Osteoblast (primary cell): ENCODE measurements around the gene USP53. TPM values are rescaled to one million over a fixed set of nuclear protein-coding genes. Genes with fewer than 3 reads are reported as not detected.

Experiments used
- DNase-seq: peaks from one replicate; pipeline ENCODE4 v3.0.0; 2011; ENCODE audit warnings: low spot score, mixed read lengths; ENCODE audit not compliant: insufficient read length; ENCODE audit errors: missing footprints
- H2AFZ ChIP-seq: 2 replicates; pipeline ENCODE4 v1.6.0; 2011; ENCODE audit warnings: mild to moderate bottlenecking, low read length
- H3K27ac ChIP-seq: 2 replicates; pipeline ENCODE4 v1.5.1; 2011; ENCODE audit warnings: mild to moderate bottlenecking, low read depth, low read length, moderate library complexity
- H3K27me3 ChIP-seq: 2 replicates; pipeline ENCODE4 v1.6.0; 2012; ENCODE audit warnings: mild to moderate bottlenecking, control low read depth, inconsistent platforms, low read length, moderate library complexity; ENCODE audit not compliant: insufficient read depth
- H3K36me3 ChIP-seq: 2 replicates; pipeline ENCODE4 v1.5.1; 2011; ENCODE audit warnings: mild to moderate bottlenecking, low read length, control low read depth, moderate library complexity; ENCODE audit not compliant: insufficient read depth
- H3K4me1 ChIP-seq: 2 replicates; pipeline ENCODE4 v1.5.1; 2011; ENCODE audit warnings: mild to moderate bottlenecking, low read length, control low read depth, moderate library complexity; ENCODE audit not compliant: insufficient read depth
- H3K4me2 ChIP-seq: 2 replicates; pipeline ENCODE4 v1.6.0; 2011; ENCODE audit warnings: mild to moderate bottlenecking, low read length; ENCODE audit not compliant: insufficient read depth
- H3K4me3 ChIP-seq: fragments of 200-600 bp; sonication (generic); 3 replicates; pipeline ENCODE4 v1.5.1; 2012; ENCODE audit warnings: mild to moderate bottlenecking, low read length, inconsistent platforms; ENCODE audit not compliant: insufficient read depth
- H3K79me2 ChIP-seq: 2 replicates; pipeline ENCODE4 v1.6.0; 2012; ENCODE audit warnings: mild to moderate bottlenecking, low read length, control low read depth, inconsistent platforms; ENCODE audit not compliant: insufficient read depth
- H3K9me3 ChIP-seq: 2 replicates; pipeline ENCODE4 v1.5.1; 2011; ENCODE audit warnings: low read depth, low read length, control low read depth
- H4K20me1 ChIP-seq: 2 replicates; pipeline ENCODE4 v1.6.0; 2012; ENCODE audit warnings: mild to moderate bottlenecking, low read length, control low read depth; ENCODE audit not compliant: insufficient read depth
- total RNA-seq: library from RNA; depleted of rRNA; stranded (reverse); fragments of >200 nt; gene quantifications from 2 replicates; pipeline ENCODE4 v1.2.3, GENCODE V29; 2012
- TF ChIP-seq, protein P1 (sequence below): IDR thresholded peaks from 2 replicates; pipeline ENCODE4 v1.5.1; 2011; ENCODE audit warnings: mild to moderate bottlenecking, low read depth, low read length, moderate library complexity; ENCODE audit errors: extremely low read depth

The USP53 gene
- total RNA-seq, 1 donor: 61.9 TPM

DNA sequence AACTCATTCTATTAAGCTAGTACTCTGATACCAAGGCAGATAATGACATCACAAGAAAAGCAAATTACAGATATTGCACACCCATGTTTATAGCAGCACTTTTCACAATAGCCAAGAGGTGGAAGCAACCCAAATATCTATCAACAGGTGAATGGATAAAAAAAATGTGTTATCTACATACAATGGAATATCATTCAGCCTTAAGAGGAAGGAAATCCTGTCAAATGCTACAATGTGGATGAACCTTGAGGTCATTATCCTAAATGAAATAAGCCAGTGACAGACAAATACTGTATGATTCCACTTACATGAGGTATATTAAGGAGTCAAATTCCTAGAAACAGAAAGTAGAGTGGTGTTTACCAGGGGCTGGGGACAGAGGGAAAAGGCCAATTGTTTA is 95.1 kb downstream of the USP53 start:
- TF ChIP-seq, protein P1, sequence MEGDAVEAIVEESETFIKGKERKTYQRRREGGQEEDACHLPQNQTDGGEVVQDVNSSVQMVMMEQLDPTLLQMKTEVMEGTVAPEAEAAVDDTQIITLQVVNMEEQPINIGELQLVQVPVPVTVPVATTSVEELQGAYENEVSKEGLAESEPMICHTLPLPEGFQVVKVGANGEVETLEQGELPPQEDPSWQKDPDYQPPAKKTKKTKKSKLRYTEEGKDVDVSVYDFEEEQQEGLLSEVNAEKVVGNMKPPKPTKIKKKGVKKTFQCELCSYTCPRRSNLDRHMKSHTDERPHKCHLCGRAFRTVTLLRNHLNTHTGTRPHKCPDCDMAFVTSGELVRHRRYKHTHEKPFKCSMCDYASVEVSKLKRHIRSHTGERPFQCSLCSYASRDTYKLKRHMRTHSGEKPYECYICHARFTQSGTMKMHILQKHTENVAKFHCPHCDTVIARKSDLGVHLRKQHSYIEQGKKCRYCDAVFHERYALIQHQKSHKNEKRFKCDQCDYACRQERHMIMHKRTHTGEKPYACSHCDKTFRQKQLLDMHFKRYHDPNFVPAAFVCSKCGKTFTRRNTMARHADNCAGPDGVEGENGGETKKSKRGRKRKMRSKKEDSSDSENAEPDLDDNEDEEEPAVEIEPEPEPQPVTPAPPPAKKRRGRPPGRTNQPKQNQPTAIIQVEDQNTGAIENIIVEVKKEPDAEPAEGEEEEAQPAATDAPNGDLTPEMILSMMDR: no peak

DNA sequence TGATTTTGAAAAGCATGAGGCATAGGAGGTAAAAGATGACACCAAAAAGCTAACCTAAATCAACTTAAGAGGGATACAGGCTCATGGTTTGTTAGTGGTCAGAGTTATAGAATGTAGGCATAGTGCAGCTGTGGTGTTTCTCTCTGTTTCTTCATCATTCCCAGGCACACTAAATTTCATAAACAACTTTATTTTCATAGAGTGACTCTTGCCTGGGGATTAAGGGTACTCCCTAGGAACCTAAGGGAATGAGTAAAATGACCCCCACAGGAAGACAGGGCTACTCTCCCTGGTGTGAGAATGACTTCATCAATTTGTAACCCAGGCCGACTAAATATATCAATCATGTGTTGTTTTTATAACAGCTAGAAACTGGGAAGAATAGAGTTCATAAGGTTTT is 98.3 kb downstream of the USP53 start:
- peak; percentile 32 for DNase-seq
- Histone ChIP-seq H3K4me1 (peaks cover 27% of the 10 kb centered on the region), H2AFZ (no peak overlapping the region), H3K27me3 (no peaks in the 10 kb centered on the region), H3K27ac (no peak overlapping the region), H4K20me1 (no peaks in the 10 kb centered on the region), H3K4me2 (no peak overlapping the region), H3K79me2 (no peaks in the 10 kb centered on the region), H3K9me3 (no peaks in the 10 kb centered on the region), H3K36me3 (no peaks in the 10 kb centered on the region), H3K4me3 (no peak overlapping the region)
- TF ChIP-seq, protein P1: no peak

More for the DNA sequence above, 95.1 kb downstream of the USP53 start:
- Histone ChIP-seq H3K4me2 (no peak overlapping the region), H3K4me3 (no peak overlapping the region), H2AFZ (no peak overlapping the region), H3K9me3 (no peaks in the 10 kb centered on the region), H3K27me3 (no peaks in the 10 kb centered on the region), H3K27ac (no peak overlapping the region), H4K20me1 (no peaks in the 10 kb centered on the region), H3K36me3 (no peaks in the 10 kb centered on the region), H3K4me1 (peaks cover 8% of the 10 kb centered on the region), H3K79me2 (no peaks in the 10 kb centered on the region)
- no peak for DNase-seq

GRCh38 chr4:119313237-119313636 is 100.7 kb downstream of the USP53 start:
- Histone ChIP-seq H3K36me3 (no peaks in the 10 kb centered on the region), H3K27me3 (no peaks in the 10 kb centered on the region), H3K9me3 (no peaks in the 10 kb centered on the region), H4K20me1 (no peaks in the 10 kb centered on the region), H3K4me2 (no peak overlapping the region), H2AFZ (no peak overlapping the region), H3K4me1 (peaks cover 29% of the 10 kb centered on the region), H3K27ac (no peak overlapping the region), H3K79me2 (no peaks in the 10 kb centered on the region), H3K4me3 (no peak overlapping the region)
- TF ChIP-seq, protein P1: no peak
- DNase-seq: no peak

DNA sequence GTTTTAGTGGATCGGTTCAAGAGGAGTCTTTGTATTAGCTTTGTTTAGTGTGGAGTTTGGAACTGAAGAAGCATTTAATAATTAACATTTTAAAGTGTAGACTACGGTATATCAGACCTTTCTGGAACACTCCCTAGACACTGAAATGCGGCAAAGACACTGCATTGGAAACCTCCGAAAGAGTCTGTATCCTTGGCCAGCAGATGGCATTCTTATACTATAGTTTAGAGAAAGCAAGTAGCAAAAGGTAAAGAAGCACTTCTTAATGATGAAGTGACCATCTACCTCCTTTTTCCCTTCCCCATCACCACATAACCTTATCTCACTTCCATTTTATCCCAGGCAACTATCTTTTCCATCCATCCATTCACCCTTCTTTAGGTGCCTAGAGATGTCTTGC is 101.8 kb downstream of the USP53 start:
- no peak for DNase-seq
- TF ChIP-seq, protein P1: peak; percentile 58
- H3K27ac ChIP-seq: peak overlapping the region; percentile 67
- no peaks in the 10 kb centered on the region for H3K9me3 ChIP-seq
- peaks cover 29% of the 10 kb centered on the region for H3K4me1 ChIP-seq
- H3K27me3 ChIP-seq: no peaks in the 10 kb centered on the region
- H3K4me3 ChIP-seq: no peak overlapping the region
- no peaks in the 10 kb centered on the region for H3K36me3 ChIP-seq
- H2AFZ ChIP-seq: no peak overlapping the region
- no peak overlapping the region for H3K4me2 ChIP-seq
- no peaks in the 10 kb centered on the region for H4K20me1 ChIP-seq
- no peaks in the 10 kb centered on the region for H3K79me2 ChIP-seq
